HG02798 (cell line): ENCODE measurements around the gene NAPB.
A peak's percentile ranks its signal among the peaks of the same experiment; 100 is the strongest.
"Not testable (repeated sequence)": the region's sequence is repeated elsewhere in the genome, so short reads cannot be mapped to it uniquely, and the experiment has no call there.

Source experiments
- ATAC-seq: cut with Tn5 transposase; IDR thresholded peaks from one replicate; pipeline ENCODE4 v1.9.1; 2021; ENCODE audit warnings: mild to moderate bottlenecking; ENCODE audit not compliant: unreplicated experiment, poor library complexity

Gene NAPB

DNA sequence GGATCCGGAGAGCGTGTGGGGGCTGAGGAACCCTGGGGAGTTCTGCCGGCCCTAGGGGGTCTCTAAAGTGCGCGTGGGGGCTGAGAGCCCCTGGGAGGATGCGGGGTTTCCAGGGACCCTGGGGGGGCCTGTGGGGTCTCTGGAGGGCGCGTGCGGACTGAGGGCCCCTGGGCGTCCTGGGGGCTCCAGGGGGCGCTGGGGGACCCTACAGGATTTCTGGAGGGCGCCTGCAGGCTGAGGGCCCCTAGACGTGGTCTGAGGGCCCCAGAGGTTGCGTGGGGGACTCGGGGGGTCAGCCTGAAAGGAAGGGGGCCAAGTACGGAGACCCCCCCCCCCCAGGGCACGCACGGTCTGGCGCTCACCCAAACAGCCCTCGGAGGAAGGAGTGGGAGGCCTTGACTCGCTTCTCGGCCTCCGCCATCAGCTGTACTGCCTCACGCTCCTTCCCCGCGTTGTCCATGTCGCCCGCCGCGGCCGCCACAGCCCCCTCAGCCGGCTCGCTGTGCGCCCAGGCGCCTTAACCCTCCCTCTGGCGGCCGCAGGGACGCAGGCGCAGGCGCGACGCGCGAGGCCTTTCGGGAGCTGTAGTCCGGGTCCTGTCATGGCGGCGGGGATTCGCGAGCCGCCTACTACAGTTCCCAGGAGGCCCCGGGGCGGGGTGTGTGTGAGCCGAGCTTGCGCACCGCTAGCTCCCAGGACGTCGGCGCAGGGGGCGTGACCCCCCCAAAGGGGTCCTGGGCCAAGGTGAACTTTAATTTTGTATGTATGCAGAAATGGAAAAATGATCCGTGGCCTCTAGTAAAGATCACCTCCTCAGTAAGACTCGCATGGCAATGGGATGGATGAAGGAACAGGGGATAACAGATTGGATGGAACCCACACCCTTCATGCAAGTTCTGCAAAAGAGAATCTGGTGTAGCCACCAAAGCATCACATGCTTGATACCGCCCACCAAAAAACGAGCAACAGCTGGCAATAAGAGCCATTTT lies at the start of gene NAPB:
Gene NAPB (minus strand): TSS at position 546 of the 989 bp plus-strand sequence. CDS start 86 bp downstream, at position 460.
- peak; percentile 98 for ATAC-seq

DNA sequence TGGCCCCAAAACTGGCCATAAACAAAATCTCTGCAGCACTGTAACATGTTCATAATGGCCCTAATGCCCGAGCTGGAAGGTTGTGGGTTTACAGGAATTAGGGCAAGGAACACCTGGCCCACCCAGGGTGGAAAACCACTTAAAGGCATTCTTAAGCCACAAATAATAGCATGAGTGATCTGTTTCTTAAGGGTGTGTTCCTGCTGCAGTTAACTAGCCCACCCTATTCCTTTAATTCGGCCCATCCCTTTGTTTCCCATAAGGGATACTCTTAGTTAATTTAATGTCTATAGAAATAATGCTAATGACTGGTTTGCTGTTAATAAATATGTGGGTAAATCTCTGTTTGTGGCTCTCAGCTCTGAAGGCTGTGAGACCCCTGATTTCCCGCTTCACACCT lies 45.7 kb upstream of the NAPB start:
- ATAC-seq: not testable (repeated sequence)

DNA sequence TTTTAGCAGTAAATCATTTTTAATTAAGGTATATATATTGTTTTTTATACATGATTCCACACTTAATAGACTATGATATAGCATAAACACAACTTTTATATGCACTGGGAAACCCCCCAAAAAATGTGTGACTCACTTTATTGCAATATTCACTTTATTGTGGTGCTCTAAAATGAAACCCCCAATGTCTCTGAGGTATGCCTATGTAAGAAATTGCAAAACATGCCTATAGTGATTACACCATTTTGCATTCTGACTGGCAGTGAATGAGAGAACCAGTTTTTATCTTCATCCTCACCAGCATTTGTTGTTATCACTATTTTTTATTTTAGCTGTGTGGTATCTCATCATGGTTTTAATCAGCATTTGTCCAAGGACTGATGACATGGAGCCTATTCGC lies 39.9 kb upstream of the NAPB start:
- no peak for ATAC-seq

- ATAC-seq: no peak
Measured at GRCh38 chr20:23459461-23460150, 38.3 kb upstream of the NAPB start.

DNA sequence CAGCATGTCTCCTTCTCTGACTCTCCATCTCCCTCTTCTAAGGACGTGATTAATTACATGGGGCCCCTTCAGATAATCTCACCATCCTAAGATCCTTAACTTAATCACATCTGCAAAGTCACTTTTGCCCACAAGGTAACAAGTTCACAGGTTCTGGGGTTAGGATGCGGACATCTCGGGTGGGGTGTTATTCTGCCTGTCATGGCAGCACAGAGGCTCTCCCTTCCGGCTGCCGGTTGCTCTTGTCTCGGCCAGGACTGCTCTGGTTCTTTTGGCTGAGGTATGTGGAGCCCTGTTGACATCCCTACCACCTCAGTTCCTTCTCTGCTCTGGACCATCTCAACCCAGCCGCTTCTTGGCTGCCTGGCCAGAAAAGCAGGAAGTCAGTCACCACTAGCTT lies 35.6 kb upstream of the NAPB start:
- no peak for ATAC-seq

DNA sequence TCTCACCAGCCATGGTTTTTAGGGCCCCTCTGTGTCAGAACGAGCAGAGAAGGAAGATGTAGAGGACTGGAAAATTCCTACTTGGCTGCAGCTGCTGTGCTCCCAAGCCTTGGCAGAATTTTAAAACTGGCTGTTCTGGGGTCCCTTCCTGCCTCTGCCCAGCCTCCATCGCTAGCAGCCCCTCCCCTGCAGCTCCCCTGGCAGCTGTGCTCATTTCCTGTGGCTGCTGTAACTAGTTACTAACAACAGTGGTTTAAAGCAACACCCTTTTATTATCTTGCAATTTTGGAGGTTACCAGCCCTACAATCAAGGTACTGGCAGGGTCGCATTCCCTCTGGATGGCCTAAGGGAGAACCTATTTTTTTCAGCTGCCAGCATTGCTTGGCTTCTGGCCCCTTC lies 35.1 kb upstream of the NAPB start:
- ATAC-seq: no peak

DNA sequence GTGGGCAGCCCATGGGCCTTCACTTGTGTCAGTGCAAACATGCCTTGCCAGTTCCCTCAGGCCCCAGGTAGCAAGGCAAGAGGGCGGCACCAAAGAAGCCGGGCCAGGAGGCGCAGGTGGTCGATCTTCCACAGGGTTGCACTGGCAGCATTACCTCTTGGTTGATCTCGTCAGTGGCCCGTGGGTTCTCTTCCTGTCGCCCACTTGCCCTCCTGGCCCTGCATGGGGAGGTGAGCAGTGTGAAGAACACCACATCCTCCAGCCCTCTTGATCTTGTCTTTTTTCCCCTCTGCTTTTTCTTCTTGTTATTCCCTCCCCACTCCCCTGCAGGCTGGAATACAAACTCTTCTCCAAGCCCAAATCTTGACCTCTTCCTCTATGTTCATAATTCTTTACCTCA lies 34.4 kb upstream of the NAPB start:
- no peak for ATAC-seq

GRCh38 chr20:23454816-23455215 lies 33.5 kb upstream of the NAPB start:
- no peak for ATAC-seq

- ATAC-seq: no peak
Measured at GRCh38 chr20:23453549-23454543, 32.6 kb upstream of the NAPB start.

DNA sequence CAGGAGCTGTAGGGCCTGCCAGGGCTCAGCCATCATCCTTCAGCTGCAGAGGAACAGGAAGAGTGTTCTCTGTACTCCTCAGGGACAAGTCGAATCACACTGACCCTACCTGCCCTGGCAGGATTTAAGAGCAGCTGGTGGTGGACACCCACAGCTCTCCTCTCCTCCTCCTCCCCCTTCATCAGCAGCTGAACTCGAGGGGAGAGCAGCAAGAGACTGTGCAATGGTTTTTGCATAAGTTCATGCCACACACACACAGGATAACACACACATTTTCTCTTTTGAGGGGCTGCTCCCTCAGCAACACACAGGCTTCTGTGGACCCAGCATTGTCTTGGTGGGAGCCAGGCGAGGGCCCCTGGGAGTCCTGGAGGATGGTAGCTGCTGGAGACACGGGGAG lies 31.5 kb upstream of the NAPB start, which contains the start of gene CST11:
Gene CST11 (minus strand): TSS at position 101 of the 400 bp plus-strand sequence. CDS start 65 bp downstream, at position 36.
- ATAC-seq: no peak

- no peak for ATAC-seq
Measured at GRCh38 chr20:23451956-23452487, 30.7 kb upstream of the NAPB start.

DNA sequence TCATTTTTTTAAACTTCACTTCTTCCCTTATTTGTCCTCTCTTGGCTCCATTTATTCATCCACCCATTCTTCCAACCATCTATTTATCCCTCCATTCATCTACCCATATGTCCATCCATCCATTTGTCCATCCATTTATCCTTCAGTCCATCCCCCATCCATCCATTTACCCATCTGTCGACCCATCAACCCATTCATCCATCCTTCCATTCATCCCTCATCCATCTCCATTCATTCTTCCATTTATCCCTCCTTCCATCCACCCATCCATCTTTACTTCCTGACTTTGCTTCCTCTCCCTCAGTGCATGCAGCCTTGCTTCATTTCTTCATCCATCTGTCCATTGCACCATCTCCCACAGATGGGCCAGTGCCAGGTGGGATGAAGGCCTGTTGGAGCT lies 29.6 kb upstream of the NAPB start:
- ATAC-seq: no peak

GRCh38 chr20:23449421-23449820 lies 28.1 kb upstream of the NAPB start:
- no peak for ATAC-seq

DNA sequence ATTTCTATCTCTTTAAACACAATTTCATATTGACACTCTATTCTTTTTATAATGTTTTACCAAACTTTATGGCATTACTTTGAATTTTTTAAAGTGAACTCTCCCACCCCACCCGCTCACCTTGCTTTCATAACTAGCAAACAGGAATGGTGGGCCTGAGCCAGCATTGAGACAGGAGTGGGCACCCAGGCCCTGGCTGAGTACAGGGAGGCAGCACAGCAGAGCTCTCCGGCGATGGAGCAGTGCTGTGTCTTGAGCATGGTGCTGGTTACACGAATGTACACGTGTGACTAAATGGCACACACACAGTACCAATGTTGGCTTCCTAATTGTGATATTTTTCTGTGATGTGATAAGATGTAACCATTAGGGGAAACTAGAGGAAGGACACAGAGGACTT lies 26.9 kb upstream of the NAPB start:
- ATAC-seq: no peak

- ATAC-seq: peak; percentile 53
Measured at GRCh38 chr20:23446505-23446904, 25.2 kb upstream of the NAPB start.

- ATAC-seq: no peak
Measured at GRCh38 chr20:23445596-23446217, 24.4 kb upstream of the NAPB start.

- ATAC-seq: no peak
Measured at GRCh38 chr20:23444859-23445258, 23.6 kb upstream of the NAPB start.

GRCh38 chr20:23442436-23442835 lies 21.1 kb upstream of the NAPB start:
- ATAC-seq: no peak

- peak; percentile 74 for ATAC-seq
Measured at GRCh38 chr20:23441850-23442313, 20.6 kb upstream of the NAPB start.
